ENCODE measurements around the gene RAN.
"Not testable (repeated sequence)": the region's sequence is repeated elsewhere in the genome, so short reads cannot be mapped to it uniquely, and the experiment has no call there.

RAN gene

GRCh38 chr12:130835011-130835410 is 36.9 kb upstream of the RAN start:
- no peaks in the 10 kb centered on the region for H3K36me3 ChIP-seq (ENCODE audit: control insufficient read depth in 2 of 2, insufficient read depth in 2 of 2, low read length in 2 of 2)
- no peak overlapping the region for H3K27ac ChIP-seq (ENCODE audit: low read length)
- H3K27me3 ChIP-seq (ENCODE audit: control insufficient read depth in 1 of 2, insufficient read depth in 2 of 2, low read length in 2 of 2) = no peaks in the 10 kb centered on the region
- no peak overlapping the region for H3K9ac ChIP-seq (ENCODE audit: low read length in 2 of 2)
- H3K4me1 ChIP-seq (ENCODE audit: control insufficient read depth, insufficient read depth, low read length) = peaks cover 19% of the 10 kb centered on the region
- no peak overlapping the region for H3K4me3 ChIP-seq (ENCODE audit: low read length in 2 of 2)
- H3K9me3 ChIP-seq (ENCODE audit: control insufficient read depth in 2 of 2, low read length in 2 of 2) = no peaks in the 10 kb centered on the region

- H3K27ac ChIP-seq (ENCODE audit: low read length) = no peak overlapping the region
- H3K36me3 ChIP-seq (ENCODE audit: control insufficient read depth in 2 of 2, insufficient read depth in 2 of 2, low read length in 2 of 2) = no peaks in the 10 kb centered on the region
- no peaks in the 10 kb centered on the region for H3K9me3 ChIP-seq (ENCODE audit: control insufficient read depth in 2 of 2, low read length in 2 of 2)
- H3K27me3 ChIP-seq (ENCODE audit: control insufficient read depth in 1 of 2, insufficient read depth in 2 of 2, low read length in 2 of 2) = no peaks in the 10 kb centered on the region
- no peak overlapping the region for H3K4me3 ChIP-seq (ENCODE audit: low read length in 2 of 2)
- peaks cover 20% of the 10 kb centered on the region for H3K4me1 ChIP-seq (ENCODE audit: control insufficient read depth, insufficient read depth, low read length)
- no peak overlapping the region for H3K9ac ChIP-seq (ENCODE audit: low read length in 2 of 2)
These were observed 36.4 kb upstream of the RAN start for GRCh38 chr12:130835436-130835835.

- Histone ChIP-seq H3K4me1 (ENCODE audit: control insufficient read depth, insufficient read depth, low read length) (peaks cover 20% of the 10 kb centered on the region), H3K9ac (ENCODE audit: low read length in 2 of 2) (peak overlapping the region; percentile 64 to 66), H3K27me3 (ENCODE audit: control insufficient read depth in 1 of 2, insufficient read depth in 2 of 2, low read length in 2 of 2) (no peaks in the 10 kb centered on the region), H3K27ac (ENCODE audit: low read length) (peak overlapping the region; percentile 31), H3K4me3 (ENCODE audit: low read length in 2 of 2) (peak overlapping the region; percentile 75 to 84), H3K9me3 (ENCODE audit: control insufficient read depth in 2 of 2, low read length in 2 of 2) (no peaks in the 10 kb centered on the region), H3K36me3 (ENCODE audit: control insufficient read depth in 2 of 2, insufficient read depth in 2 of 2, low read length in 2 of 2) (no peaks in the 10 kb centered on the region)
These were observed 33.4 kb upstream of the RAN start for GRCh38 chr12:130838284-130838950.

GRCh38 chr12:130838951-130839769 is 32.7 kb upstream of the RAN start, which contains the start of gene STX2:
Gene STX2, minus strand, starts transcription at chr12:130839250. Its CDS starts 151 bp downstream, at chr12:130839099.
- H3K27ac ChIP-seq (ENCODE audit: low read length) = peak within 1 kb of the TSS; percentile 31
- H3K27me3 ChIP-seq (ENCODE audit: control insufficient read depth in 1 of 2, insufficient read depth in 2 of 2, low read length in 2 of 2) = no peaks in the 10 kb centered on the region
- H3K9me3 ChIP-seq (ENCODE audit: control insufficient read depth in 2 of 2, low read length in 2 of 2) = no peaks in the 10 kb centered on the region
- no peaks in the 10 kb centered on the region for H3K36me3 ChIP-seq (ENCODE audit: control insufficient read depth in 2 of 2, insufficient read depth in 2 of 2, low read length in 2 of 2)
- peaks cover 20% of the 10 kb centered on the region for H3K4me1 ChIP-seq (ENCODE audit: control insufficient read depth, insufficient read depth, low read length)
- peak within 1 kb of the TSS; percentile 64 to 66 for H3K9ac ChIP-seq (ENCODE audit: low read length in 2 of 2)
- H3K4me3 ChIP-seq (ENCODE audit: low read length in 2 of 2) = peak within 1 kb of the TSS; percentile 75 to 84

GRCh38 chr12:130839770-130840404 is 32.0 kb upstream of the RAN start:
- no peaks in the 10 kb centered on the region for H3K9me3 ChIP-seq (ENCODE audit: control insufficient read depth in 2 of 2, low read length in 2 of 2)
- H3K27me3 ChIP-seq (ENCODE audit: control insufficient read depth in 1 of 2, insufficient read depth in 2 of 2, low read length in 2 of 2) = no peaks in the 10 kb centered on the region
- no peaks in the 10 kb centered on the region for H3K36me3 ChIP-seq (ENCODE audit: control insufficient read depth in 2 of 2, insufficient read depth in 2 of 2, low read length in 2 of 2)
- peak overlapping the region; percentile 19 to 51 for H3K9ac ChIP-seq (ENCODE audit: low read length in 2 of 2)
- no peak overlapping the region for H3K27ac ChIP-seq (ENCODE audit: low read length)
- H3K4me3 ChIP-seq (ENCODE audit: low read length in 2 of 2) = peak overlapping the region; percentile 75 to 81
- peaks cover 19% of the 10 kb centered on the region for H3K4me1 ChIP-seq (ENCODE audit: control insufficient read depth, insufficient read depth, low read length)

- Histone ChIP-seq H3K4me3 (ENCODE audit: low read length in 2 of 2) (no peak overlapping the region), H3K36me3 (ENCODE audit: control insufficient read depth in 2 of 2, insufficient read depth in 2 of 2, low read length in 2 of 2) (no peaks in the 10 kb centered on the region), H3K27ac (ENCODE audit: low read length) (no peak overlapping the region), H3K9ac (ENCODE audit: low read length in 2 of 2) (no peak overlapping the region), H3K9me3 (ENCODE audit: control insufficient read depth in 2 of 2, low read length in 2 of 2) (no peaks in the 10 kb centered on the region), H3K27me3 (ENCODE audit: control insufficient read depth in 1 of 2, insufficient read depth in 2 of 2, low read length in 2 of 2) (no peaks in the 10 kb centered on the region), H3K4me1 (ENCODE audit: control insufficient read depth, insufficient read depth, low read length) (no peaks in the 10 kb centered on the region)
These were observed 25.5 kb upstream of the RAN start for GRCh38 chr12:130846369-130846768.

- Histone ChIP-seq H3K9me3 (ENCODE audit: control insufficient read depth in 2 of 2, low read length in 2 of 2) (no peaks in the 10 kb centered on the region), H3K4me1 (ENCODE audit: control insufficient read depth, insufficient read depth, low read length) (no peaks in the 10 kb centered on the region), H3K27ac (ENCODE audit: low read length) (no peak overlapping the region), H3K27me3 (ENCODE audit: control insufficient read depth in 1 of 2, insufficient read depth in 2 of 2, low read length in 2 of 2) (no peaks in the 10 kb centered on the region), H3K9ac (ENCODE audit: low read length in 2 of 2) (no peak overlapping the region), H3K36me3 (ENCODE audit: control insufficient read depth in 2 of 2, insufficient read depth in 2 of 2, low read length in 2 of 2) (no peaks in the 10 kb centered on the region), H3K4me3 (ENCODE audit: low read length in 2 of 2) (no peak overlapping the region)
These were observed 24.8 kb upstream of the RAN start for GRCh38 chr12:130847112-130847511.

GRCh38 chr12:130848105-130848504 is 23.8 kb upstream of the RAN start:
- H3K27ac ChIP-seq (ENCODE audit: low read length); H3K9ac ChIP-seq (ENCODE audit: low read length in 2 of 2); H3K9me3 ChIP-seq (ENCODE audit: control insufficient read depth in 2 of 2, low read length in 2 of 2); H3K27me3 ChIP-seq (ENCODE audit: control insufficient read depth in 1 of 2, insufficient read depth in 2 of 2, low read length in 2 of 2); H3K4me3 ChIP-seq (ENCODE audit: low read length in 2 of 2); H3K4me1 ChIP-seq (ENCODE audit: control insufficient read depth, insufficient read depth, low read length); H3K36me3 ChIP-seq (ENCODE audit: control insufficient read depth in 2 of 2, insufficient read depth in 2 of 2, low read length in 2 of 2): not testable (repeated sequence)

- not testable (repeated sequence) for H3K4me1 ChIP-seq (ENCODE audit: control insufficient read depth, insufficient read depth, low read length); H3K27me3 ChIP-seq (ENCODE audit: control insufficient read depth in 1 of 2, insufficient read depth in 2 of 2, low read length in 2 of 2); H3K9ac ChIP-seq (ENCODE audit: low read length in 2 of 2); H3K36me3 ChIP-seq (ENCODE audit: control insufficient read depth in 2 of 2, insufficient read depth in 2 of 2, low read length in 2 of 2); H3K9me3 ChIP-seq (ENCODE audit: control insufficient read depth in 2 of 2, low read length in 2 of 2); H3K27ac ChIP-seq (ENCODE audit: low read length); H3K4me3 ChIP-seq (ENCODE audit: low read length in 2 of 2)
These were observed 23.0 kb upstream of the RAN start for GRCh38 chr12:130848785-130849305.

- Histone ChIP-seq H3K4me3 (ENCODE audit: low read length in 2 of 2) (no peak overlapping the region), H3K36me3 (ENCODE audit: control insufficient read depth in 2 of 2, insufficient read depth in 2 of 2, low read length in 2 of 2) (no peaks in the 10 kb centered on the region), H3K9ac (ENCODE audit: low read length in 2 of 2) (no peak overlapping the region), H3K27ac (ENCODE audit: low read length) (no peak overlapping the region), H3K27me3 (ENCODE audit: control insufficient read depth in 1 of 2, insufficient read depth in 2 of 2, low read length in 2 of 2) (peaks cover 0 to 2% of the 10 kb centered on the region in 2 donors), H3K9me3 (ENCODE audit: control insufficient read depth in 2 of 2, low read length in 2 of 2) (no peaks in the 10 kb centered on the region), H3K4me1 (ENCODE audit: control insufficient read depth, insufficient read depth, low read length) (no peaks in the 10 kb centered on the region)
These were observed 22.1 kb upstream of the RAN start for GRCh38 chr12:130849561-130850417.

Measured in stomach smooth muscle (tissue), 2 donors.